Stimulated activated CD8-positive, alpha-beta memory T cell treated with anti-CD3 and anti-CD28 coated beads, Interleukin-7, amount 100 ng/mL, for 1 hour (primary cell): ENCODE data around the gene NDN.

Experiments
- DNase-seq, 2 donors: peaks; one replicate each; pipeline ENCODE4 v3.0.0-alpha.2; 2020; ENCODE audit warnings: low read depth in 2 of 2

The NDN gene

GRCh38 chr15:23642413-23643044 is 44.6 kb downstream of the NDN start:
- no peak for DNase-seq
